Measurements from ENCODE around the gene DMGDH.

Gene DMGDH

GRCh38 chr5:79069488-79070349 is at the start of gene DMGDH, which contains the start of gene BHMT2:
TSS of gene DMGDH (minus strand) at chr5:79069674. CDS start at chr5:79069620, 54 bp downstream.
TSS of gene BHMT2 (plus strand) at chr5:79069767. CDS start at chr5:79069783, 16 bp downstream.
- DNase-seq: no peak

- no peak for DNase-seq
These were observed 43.2 kb upstream of the DMGDH start for GRCh38 chr5:79112703-79113058.

- no peak for DNase-seq
These were observed 42.7 kb upstream of the DMGDH start for GRCh38 chr5:79111960-79112702.

- no peak for DNase-seq
These were observed 42.0 kb upstream of the DMGDH start, which contains the start of gene BHMT for GRCh38 chr5:79111387-79111959. TSS of gene BHMT (plus strand) at chr5:79111809. CDS start at chr5:79111886, 77 bp downstream.

GRCh38 chr5:79109527-79110492 is 40.3 kb upstream of the DMGDH start:
- DNase-seq: no peak

GRCh38 chr5:79108792-79109191 is 39.3 kb upstream of the DMGDH start:
- no peak for DNase-seq

GRCh38 chr5:79108086-79108485 is 38.6 kb upstream of the DMGDH start:
- no peak for DNase-seq

GRCh38 chr5:79107020-79107796 is 37.7 kb upstream of the DMGDH start:
- no peak for DNase-seq

GRCh38 chr5:79105868-79106267 is 36.4 kb upstream of the DMGDH start:
- DNase-seq: no peak

GRCh38 chr5:79093762-79094161 is 24.3 kb upstream of the DMGDH start:
- no peak for DNase-seq

GRCh38 chr5:79091064-79091463 is 21.6 kb upstream of the DMGDH start:
- no peak for DNase-seq

- no peak for DNase-seq
These were observed 19.0 kb upstream of the DMGDH start for GRCh38 chr5:79088507-79088906.

GRCh38 chr5:79086116-79086515 is 16.6 kb upstream of the DMGDH start:
- no peak for DNase-seq

- no peak for DNase-seq
These were observed 12.3 kb upstream of the DMGDH start for GRCh38 chr5:79081779-79082178.

- DNase-seq: no peak
These were observed 11.3 kb upstream of the DMGDH start for GRCh38 chr5:79080804-79081203.

- DNase-seq: no peak
These were observed 8.3 kb upstream of the DMGDH start for GRCh38 chr5:79077680-79078365.

- DNase-seq: no peak
These were observed 7.3 kb upstream of the DMGDH start for GRCh38 chr5:79076819-79077218.

- DNase-seq: no peak
These were observed 6.4 kb upstream of the DMGDH start for GRCh38 chr5:79075646-79076426.

- DNase-seq: no peak
These were observed 5.2 kb upstream of the DMGDH start for GRCh38 chr5:79074641-79075040.

- DNase-seq: no peak
These were observed 835 bp upstream of the DMGDH start for GRCh38 chr5:79070350-79070667.

All from T1000 (cell line).